Body of pancreas (tissue), 4 donors: ENCODE data around the gene EFR3B.

Experiments used
- POLR2A ChIP-seq, 3 donors: fragments of 450-650 bp; IDR thresholded peaks; one replicate each; pipeline ENCODE4 v1.6.1; 2016; ENCODE audit warnings: antibody characterized with exemption in 3 of 3, mild to moderate bottlenecking in 2 of 3
- TF ChIP-seq, protein P1 (sequence below), 7 experiments: fragments of 450-650 bp in 4 of 7; fragments of 200-600 bp in 3 of 7; sonication (generic) in 3 of 7; IDR thresholded peaks; one replicate each; pipeline ENCODE4 v1.5.1; 2016 to 2019; ENCODE audit warnings: antibody characterized with exemption in 7 of 7

DNA sequence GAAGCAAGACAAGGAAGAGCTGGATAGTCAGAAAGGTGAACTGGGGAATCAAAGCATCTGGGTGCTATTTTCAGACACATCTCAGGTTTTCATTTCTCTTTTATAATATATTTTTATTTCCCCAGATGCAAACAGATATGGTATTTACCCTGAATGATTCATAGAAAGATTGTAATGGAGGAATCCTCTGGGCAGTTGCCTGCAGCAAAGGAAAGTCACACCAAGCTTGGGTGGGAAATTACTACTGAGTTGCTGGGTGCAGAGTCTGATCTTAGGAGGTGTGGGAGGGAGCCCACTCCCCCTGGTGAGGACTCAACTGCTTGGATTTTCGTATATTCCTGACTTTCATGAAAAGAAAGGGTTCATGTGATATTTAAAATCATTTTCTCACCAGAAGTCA lies 2.1 kb downstream of the EFR3B start:
- TF ChIP-seq, protein P1, sequence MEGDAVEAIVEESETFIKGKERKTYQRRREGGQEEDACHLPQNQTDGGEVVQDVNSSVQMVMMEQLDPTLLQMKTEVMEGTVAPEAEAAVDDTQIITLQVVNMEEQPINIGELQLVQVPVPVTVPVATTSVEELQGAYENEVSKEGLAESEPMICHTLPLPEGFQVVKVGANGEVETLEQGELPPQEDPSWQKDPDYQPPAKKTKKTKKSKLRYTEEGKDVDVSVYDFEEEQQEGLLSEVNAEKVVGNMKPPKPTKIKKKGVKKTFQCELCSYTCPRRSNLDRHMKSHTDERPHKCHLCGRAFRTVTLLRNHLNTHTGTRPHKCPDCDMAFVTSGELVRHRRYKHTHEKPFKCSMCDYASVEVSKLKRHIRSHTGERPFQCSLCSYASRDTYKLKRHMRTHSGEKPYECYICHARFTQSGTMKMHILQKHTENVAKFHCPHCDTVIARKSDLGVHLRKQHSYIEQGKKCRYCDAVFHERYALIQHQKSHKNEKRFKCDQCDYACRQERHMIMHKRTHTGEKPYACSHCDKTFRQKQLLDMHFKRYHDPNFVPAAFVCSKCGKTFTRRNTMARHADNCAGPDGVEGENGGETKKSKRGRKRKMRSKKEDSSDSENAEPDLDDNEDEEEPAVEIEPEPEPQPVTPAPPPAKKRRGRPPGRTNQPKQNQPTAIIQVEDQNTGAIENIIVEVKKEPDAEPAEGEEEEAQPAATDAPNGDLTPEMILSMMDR (IDR thresholded peaks at IDR 0.05): no peak
- TF ChIP-seq POLR2A (IDR thresholded peaks at IDR 0.05): no peak
